Suprapubic skin (tissue), 4 donors: ENCODE measurements around the gene BLNK. TPM values are rescaled to one million over a fixed set of nuclear protein-coding genes. Genes with fewer than 3 reads are reported as not detected.

Experiments
- DNase-seq, 2 donors: peaks; one replicate each; pipeline ENCODE4 v3.0.0-alpha.2; 2019; ENCODE audit warnings: low spot score in 2 of 2
- H3K27ac ChIP-seq: fragments of 200-600 bp; sonication (generic); one replicate; pipeline ENCODE4 v1.5.1; 2019
- H3K27me3 ChIP-seq: fragments of 200-600 bp; sonication (generic); one replicate; pipeline ENCODE4 v1.5.1; 2019
- H3K36me3 ChIP-seq: fragments of 200-600 bp; sonication (generic); one replicate; pipeline ENCODE4 v1.5.1; 2019
- H3K4me1 ChIP-seq: fragments of 200-600 bp; sonication (generic); one replicate; pipeline ENCODE4 v1.5.1; 2019
- H3K4me3 ChIP-seq: fragments of 200-600 bp; sonication (generic); one replicate; pipeline ENCODE4 v1.5.1; 2019; ENCODE audit warnings: mild to moderate bottlenecking
- H3K9me3 ChIP-seq: fragments of 200-600 bp; sonication (generic); one replicate; pipeline ENCODE4 v1.5.1; 2019
- CTCF ChIP-seq, 2 donors: fragments of 200-600 bp in 1 of 2; fragments of 450-650 bp in 1 of 2; sonication (generic) in 1 of 2; IDR thresholded peaks; one replicate each; pipeline ENCODE4 v1.5.1; 2016 to 2019; ENCODE audit warnings: antibody characterized with exemption in 2 of 2, mild to moderate bottlenecking in 1 of 2, moderate library complexity in 1 of 2
- EP300 ChIP-seq: sonication (generic); formaldehyde crosslinking; IDR thresholded peaks from one replicate; pipeline ENCODE4 v1.6.1; 2017; ENCODE audit warnings: antibody characterized with exemption
- POLR2A ChIP-seq, 2 donors: fragments of 450-650 bp; IDR thresholded peaks; one replicate each; pipeline ENCODE4 v1.6.1; 2017; ENCODE audit warnings: antibody characterized with exemption in 2 of 2, mild to moderate bottlenecking in 2 of 2, moderate library complexity in 2 of 2
- POLR2AphosphoS5 ChIP-seq, 3 donors: sonication (generic); formaldehyde crosslinking; IDR thresholded peaks; one replicate each; pipeline ENCODE4 v1.6.1; 2017; ENCODE audit warnings: antibody characterized with exemption in 3 of 3
- WGBS: methylation state at CpG from one replicate; pipeline ENCODE4 v1.1.5; 2018; 5-methylcytosine and 5-hydroxymethylcytosine counted together
- total RNA-seq, 4 donors: library from RNA; depleted of rRNA; stranded (reverse); fragments of >200 nt; gene quantifications; one replicate each; pipeline ENCODE4 v1.1.0, GENCODE V29; 2016

Gene BLNK
- total RNA-seq, 4 donors from 2014 or later = 4.7 to 9.7 (median 5.7) TPM

GRCh38 chr10:96288151-96288621, 16.8 kb upstream of the BLNK start:
- H3K4me1 ChIP-seq = peaks cover 10% of the 10 kb centered on the region
- H3K27me3 ChIP-seq = no peaks in the 10 kb centered on the region
- TF ChIP-seq CTCF (IDR thresholded peaks at IDR 0.05) = no peak
- no peak for TF ChIP-seq EP300
- no peak for TF ChIP-seq POLR2AphosphoS5 (IDR thresholded peaks at IDR 0.05)
- TF ChIP-seq POLR2A (IDR thresholded peaks at IDR 0.05) = no peak
- H3K36me3 ChIP-seq = no peaks in the 10 kb centered on the region
- H3K27ac ChIP-seq = no peak overlapping the region
- H3K9me3 ChIP-seq = no peaks in the 10 kb centered on the region
- 42% methylated on average over 5 of the region's 5 CpGs for WGBS
- DNase-seq = no peak
- H3K4me3 ChIP-seq = no peak overlapping the region

- H3K4me1 ChIP-seq = peaks cover 10% of the 10 kb centered on the region
- H3K9me3 ChIP-seq = no peaks in the 10 kb centered on the region
- no peak overlapping the region for H3K4me3 ChIP-seq
- no peak overlapping the region for H3K27ac ChIP-seq
- TF ChIP-seq POLR2A (IDR thresholded peaks at IDR 0.05) = no peak
- no peak for TF ChIP-seq POLR2AphosphoS5 (IDR thresholded peaks at IDR 0.05)
- no peak for TF ChIP-seq EP300
- no peak for TF ChIP-seq CTCF (IDR thresholded peaks at IDR 0.05)
- no peak for DNase-seq
- H3K36me3 ChIP-seq = no peaks in the 10 kb centered on the region
- WGBS = 17% methylated on average over 6 of the region's 6 CpGs
- no peaks in the 10 kb centered on the region for H3K27me3 ChIP-seq
These were observed 16.2 kb upstream of the BLNK start for GRCh38 chr10:96287392-96288105.

GRCh38 chr10:96285331-96285752, 14.0 kb upstream of the BLNK start:
- Histone ChIP-seq H3K36me3 (no peaks in the 10 kb centered on the region), H3K27me3 (no peaks in the 10 kb centered on the region), H3K27ac (no peak overlapping the region), H3K4me1 (peaks cover 10% of the 10 kb centered on the region), H3K9me3 (no peaks in the 10 kb centered on the region), H3K4me3 (no peak overlapping the region)
- TF ChIP-seq POLR2AphosphoS5 (IDR thresholded peaks at IDR 0.05) (no peak), POLR2A (IDR thresholded peaks at IDR 0.05) (no peak), CTCF (IDR thresholded peaks at IDR 0.05) (no peak), EP300 (no peak)
- 79% methylated on average over 8 of the region's 8 CpGs for WGBS
- no peak for DNase-seq

GRCh38 chr10:96283756-96284155, 12.4 kb upstream of the BLNK start:
- 85% methylated on average over 6 of the region's 6 CpGs for WGBS
- no peaks in the 10 kb centered on the region for H3K36me3 ChIP-seq
- no peaks in the 10 kb centered on the region for H3K27me3 ChIP-seq
- no peaks in the 10 kb centered on the region for H3K9me3 ChIP-seq
- TF ChIP-seq POLR2AphosphoS5 (IDR thresholded peaks at IDR 0.05) (no peak), POLR2A (IDR thresholded peaks at IDR 0.05) (no peak), EP300 (no peak), CTCF (IDR thresholded peaks at IDR 0.05) (no peak)
- H3K27ac ChIP-seq = no peak overlapping the region
- no peak for DNase-seq
- no peak overlapping the region for H3K4me3 ChIP-seq
- H3K4me1 ChIP-seq = peaks cover 10% of the 10 kb centered on the region

GRCh38 chr10:96283351-96283750, 12.0 kb upstream of the BLNK start:
- 62% methylated on average over 2 of the region's 2 CpGs for WGBS
- no peak overlapping the region for H3K27ac ChIP-seq

More at GRCh38 chr10:96283351-96283750, 12.0 kb upstream of the BLNK start:
- Histone ChIP-seq H3K4me3 (no peak overlapping the region), H3K4me1 (peaks cover 10% of the 10 kb centered on the region), H3K36me3 (no peaks in the 10 kb centered on the region), H3K27me3 (no peaks in the 10 kb centered on the region), H3K9me3 (no peaks in the 10 kb centered on the region)
- DNase-seq = no peak
- TF ChIP-seq POLR2A (IDR thresholded peaks at IDR 0.05) (no peak), EP300 (no peak)
